A549 (cell line): ENCODE results near the gene PKIG. TPM values are rescaled to one million over a fixed set of nuclear protein-coding genes. Genes with fewer than 3 reads are reported as not detected.
A peak's percentile ranks its signal among the peaks of the same experiment; 100 is the strongest.

ENCODE experiments used
- ATAC-seq, 2 experiments: fragments of 200-7000 bp in 1 of 2; fragments of >200 bp in 1 of 2; cut with Nextera tagmentation in 1 of 2; cut with Tn5 transposase in 1 of 2; 3 replicates each; pipeline versions ENCODE4 v1.8.0 to v1.9.1; 2018 to 2020; ENCODE audit warnings: mild to moderate bottlenecking in 1 of 2, moderate library complexity in 1 of 2
- CTCF ChIA-PET: fragments of 300-600 bp; sonication (Branson Sonifier 250); formaldehyde crosslinking; extraction: SDS; loops from one replicate; lab custom pipeline; 2021; ENCODE audit warnings: antibody characterized with exemption, inconsistent platforms; lab: Yijun Ruan, JAX
- POLR2A ChIA-PET: fragments of 350-600 bp; formaldehyde crosslinking; extraction: SDS; loops from one replicate; lab custom pipeline; 2021; ENCODE audit warnings: antibody characterized with exemption, inconsistent platforms; lab: Yijun Ruan, JAX
- DNase-seq, 2 experiments: peaks; one replicate each; pipeline versions ENCODE4 v3.0.0 to v3.0.0-alpha.2; 2011 to 2016; ENCODE audit warnings: low read depth in 1 of 2, low spot score in 1 of 2
- FAIRE-seq: peaks from 2 replicates; lab custom pipeline; 2011; peaks lifted over from hg19 to GRCh38; lab: Jason Lieb, UNC
- H3K27ac ChIP-seq, 2 experiments: fragments of >200 bp; sonication (Bioruptor Twin); formaldehyde crosslinking; 3 replicates each; pipeline ENCODE4 v1.5.1; 2016 to 2017
- H3K4me1 ChIP-seq: fragments of >200 bp; sonication (Bioruptor Twin); formaldehyde crosslinking; 3 replicates; pipeline ENCODE4 v1.6.1; 2016
- H3K4me2 ChIP-seq: fragments of >200 bp; sonication (Bioruptor Twin); formaldehyde crosslinking; 3 replicates; pipeline ENCODE4 v1.6.1; 2016
- H3K4me3 ChIP-seq: fragments of >200 bp; sonication (Bioruptor Twin); formaldehyde crosslinking; 3 replicates; pipeline ENCODE4 v1.5.1; 2016
- H3K9me3 ChIP-seq: fragments of >200 bp; sonication (Bioruptor Twin); formaldehyde crosslinking; 3 replicates; pipeline ENCODE4 v1.6.1; 2016
- CBX8 ChIP-seq: fragments of 200-600 bp; sonication (generic); IDR thresholded peaks from 2 replicates; pipeline ENCODE4 v1.6.1; 2016
- EHF ChIP-seq: fragments of 250-450 bp; sonication (Bioruptor Pico); IDR thresholded peaks from 2 replicates; pipeline ENCODE4 v1.5.0; 2020; ENCODE audit warnings: mild to moderate bottlenecking
- HDAC2 ChIP-seq: fragments of 200-600 bp; sonication (generic); IDR thresholded peaks from 2 replicates; pipeline ENCODE4 v1.6.1; 2016
- HEYL ChIP-seq: fragments of 250-450 bp; sonication (Bioruptor Pico); IDR thresholded peaks from 2 replicates; pipeline ENCODE4 v1.8.0; 2021; ENCODE audit warnings: mild to moderate bottlenecking, moderate library complexity
- HOXB5 ChIP-seq: fragments of 250-450 bp; sonication (Bioruptor Pico); IDR thresholded peaks from 2 replicates; pipeline ENCODE4 v1.5.0; 2020; ENCODE audit warnings: mild to moderate bottlenecking, moderate library complexity
- JUNB ChIP-seq: fragments of >200 bp; sonication (Bioruptor Twin); formaldehyde crosslinking; IDR thresholded peaks from 2 replicates; pipeline ENCODE4 v1.6.1; 2016
- KDM1A ChIP-seq: fragments of 200-600 bp; sonication (generic); IDR thresholded peaks from 2 replicates; pipeline ENCODE4 v1.6.1; 2016; ENCODE audit warnings: low read depth, mild to moderate bottlenecking
- MYC ChIP-seq: IDR thresholded peaks from 2 replicates; pipeline ENCODE4 v1.6.1; 2012; ENCODE audit warnings: mild to moderate bottlenecking, inconsistent platforms, low read length, improper control_type of control experiment, borderline replicate concordance
- NFE2L2 ChIP-seq: fragments of 150-350 bp; conservative IDR thresholded peaks from 2 replicates; pipeline ENCODE4 v1.6.1; 2014; ENCODE audit warnings: low read length
- NPAS2 ChIP-seq: fragments of 250-450 bp; sonication (Bioruptor Pico); IDR thresholded peaks from 2 replicates; pipeline ENCODE4 v1.8.0; 2022; ENCODE audit warnings: mild to moderate bottlenecking, moderate library complexity, borderline replicate concordance
- RAD21 ChIP-seq, 2 experiments: fragments of >200 bp in 1 of 2; sonication (Bioruptor Twin) in 1 of 2; formaldehyde crosslinking in 1 of 2; IDR thresholded peaks in 1 of 2; conservative IDR thresholded peaks in 1 of 2; 2 replicates in 1 of 2; 3 replicates in 1 of 2; pipeline ENCODE4 v1.6.1; 2012 to 2018; ENCODE audit warnings: inconsistent platforms in 1 of 2
- RNF2 ChIP-seq: fragments of 200-600 bp; sonication (generic); IDR thresholded peaks from 2 replicates; pipeline ENCODE4 v1.6.1; 2016; ENCODE audit warnings: low read depth, mild to moderate bottlenecking, antibody characterized with exemption, moderate library complexity, borderline replicate concordance
- SMC3 ChIP-seq: fragments of >200 bp; sonication (Bioruptor Twin); formaldehyde crosslinking; IDR thresholded peaks from 3 replicates; pipeline ENCODE4 v1.6.1; 2018; ENCODE audit warnings: inconsistent platforms
- SREBF2 ChIP-seq: fragments of 450-650 bp; IDR thresholded peaks from 2 replicates; pipeline ENCODE4 v1.6.1; 2014; ENCODE audit warnings: mild to moderate bottlenecking, moderate library complexity
- WGBS: methylation state at CpG from one replicate; pipeline ENCODE4 v1.1.6; 2017; ENCODE audit errors: missing lambda C conversion rate; 5-methylcytosine and 5-hydroxymethylcytosine counted together
- polyA plus RNA-seq, 4 experiments: library from polyadenylated mRNA; depleted of rRNA in 3 of 4; stranded (reverse); fragments of >200 nt; fragmentation: RNase III in 1 of 4; extraction: RNeasy Plus Mini Kit Qiagen cat#74134 plus additional on column Dnase treatment in 1 of 4; gene quantifications; 2 replicates in 3 of 4; 3 replicates in 1 of 4; pipeline ENCODE4 v1.2.3, GENCODE V29; 2011 to 2017
- TF ChIP-seq, protein P1 (sequence below): fragments of >200 bp; sonication (Bioruptor Twin); formaldehyde crosslinking; IDR thresholded peaks from 3 replicates; pipeline ENCODE4 v1.5.1; 2016
- TF ChIP-seq, protein P2 (sequence below): fragments of 200-600 bp; sonication (generic); IDR thresholded peaks from 2 replicates; pipeline ENCODE4 v1.6.1; 2016; ENCODE audit warnings: antibody characterized with exemption, mild to moderate bottlenecking, moderate library complexity

The PKIG gene
- polyA plus RNA-seq, 2 of the 4 experiments (the other 2 are of a cell fraction) = 24.0 to 31.1 TPM

DNA sequence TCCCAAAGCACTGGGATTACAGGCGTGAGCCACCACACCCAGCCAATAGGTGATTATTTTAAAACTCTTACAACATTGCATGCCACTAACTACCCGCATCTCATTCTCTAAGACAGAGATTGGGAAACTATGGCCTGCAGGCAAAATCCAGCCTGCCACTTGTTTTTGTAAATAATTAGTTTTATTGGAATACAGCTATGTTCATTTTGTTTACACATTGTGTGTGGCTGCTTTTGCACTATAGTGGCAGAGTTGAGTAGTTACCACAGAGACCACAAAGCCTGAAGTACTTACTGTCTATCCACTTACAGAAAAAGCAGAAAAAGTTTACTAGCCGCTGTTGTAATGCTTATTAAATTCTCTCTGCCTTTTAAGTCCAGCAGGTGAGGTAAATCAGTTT lies 16.4 kb upstream of the PKIG start:
- ChIA-PET CTCF (interaction anchor here (1.8 kb wide), 1 partner anchor 11 kb away, joined by 6 read pairs; no protein-coding TSS in a partner anchor), POLR2A (no interaction called here)
- 90% methylated on average over 3 of the region's 3 CpGs for WGBS
- ATAC-seq (no peak), DNase-seq (no peak), FAIRE-seq (no peak)
- no peak for TF ChIP-seq CBX8
- no peaks in the 10 kb centered on the region for H3K4me1 ChIP-seq
- no peaks in the 10 kb centered on the region for H3K9me3 ChIP-seq
- H3K4me3 ChIP-seq = no peak overlapping the region
- H3K27ac ChIP-seq = no peak overlapping the region
- no peak overlapping the region for H3K4me2 ChIP-seq

DNA sequence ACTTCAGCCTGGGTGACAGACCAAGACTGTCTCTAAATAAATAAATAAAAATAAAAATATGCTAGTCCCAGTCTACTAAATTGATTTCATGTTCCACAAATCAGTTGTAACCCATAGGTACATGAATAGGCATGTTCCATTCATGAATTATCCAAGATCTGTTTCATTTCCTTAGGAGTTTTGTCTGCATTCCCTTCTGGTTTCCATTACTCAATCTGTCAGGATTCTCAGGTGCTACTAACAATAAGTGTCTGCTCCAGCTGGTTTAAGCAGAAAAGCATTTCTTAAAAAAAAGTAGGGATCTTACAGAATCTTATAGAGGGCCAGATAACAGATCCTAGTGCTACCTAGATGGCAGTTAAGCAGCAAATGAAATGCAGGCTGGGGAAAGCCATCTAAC lies 15.6 kb upstream of the PKIG start:
- ATAC-seq = no peak
- no peaks in the 10 kb centered on the region for H3K4me1 ChIP-seq
- CTCF ChIA-PET = interaction anchor here (1.1 to 1.8 kb wide), 2 partner anchors 11 to 44 kb away, joined by 4 to 6 read pairs; no protein-coding TSS in a partner anchor
- H3K27ac ChIP-seq = no peak overlapping the region
- H3K4me3 ChIP-seq = no peak overlapping the region
- no peak for TF ChIP-seq RAD21 (conservative IDR thresholded peaks at IDR 0.05 in 1 of 2, IDR thresholded peaks at IDR 0.05 in 1 of 2)
- no peak for TF ChIP-seq HEYL (CRISPR knock-in tag)
- TF ChIP-seq CBX8 = no peak
- TF ChIP-seq, protein P1, sequence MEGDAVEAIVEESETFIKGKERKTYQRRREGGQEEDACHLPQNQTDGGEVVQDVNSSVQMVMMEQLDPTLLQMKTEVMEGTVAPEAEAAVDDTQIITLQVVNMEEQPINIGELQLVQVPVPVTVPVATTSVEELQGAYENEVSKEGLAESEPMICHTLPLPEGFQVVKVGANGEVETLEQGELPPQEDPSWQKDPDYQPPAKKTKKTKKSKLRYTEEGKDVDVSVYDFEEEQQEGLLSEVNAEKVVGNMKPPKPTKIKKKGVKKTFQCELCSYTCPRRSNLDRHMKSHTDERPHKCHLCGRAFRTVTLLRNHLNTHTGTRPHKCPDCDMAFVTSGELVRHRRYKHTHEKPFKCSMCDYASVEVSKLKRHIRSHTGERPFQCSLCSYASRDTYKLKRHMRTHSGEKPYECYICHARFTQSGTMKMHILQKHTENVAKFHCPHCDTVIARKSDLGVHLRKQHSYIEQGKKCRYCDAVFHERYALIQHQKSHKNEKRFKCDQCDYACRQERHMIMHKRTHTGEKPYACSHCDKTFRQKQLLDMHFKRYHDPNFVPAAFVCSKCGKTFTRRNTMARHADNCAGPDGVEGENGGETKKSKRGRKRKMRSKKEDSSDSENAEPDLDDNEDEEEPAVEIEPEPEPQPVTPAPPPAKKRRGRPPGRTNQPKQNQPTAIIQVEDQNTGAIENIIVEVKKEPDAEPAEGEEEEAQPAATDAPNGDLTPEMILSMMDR = no peak
- no peak for TF ChIP-seq EHF (CRISPR knock-in tag)
- TF ChIP-seq JUNB = no peak
- no peak for TF ChIP-seq SREBF2
- no peak for TF ChIP-seq NFE2L2
- no peak for TF ChIP-seq NPAS2 (CRISPR knock-in tag)
- no peak for TF ChIP-seq SMC3
- no peak for TF ChIP-seq RNF2
- no peak for TF ChIP-seq HOXB5
- no peak for TF ChIP-seq MYC
- H3K4me2 ChIP-seq = no peak overlapping the region
- POLR2A ChIA-PET = interaction anchor here (0.6 kb wide), 1 partner anchor 41 kb away, joined by 3 read pairs; no protein-coding TSS in a partner anchor
- no peak for FAIRE-seq
- no peak for DNase-seq
- no peaks in the 10 kb centered on the region for H3K9me3 ChIP-seq

DNA sequence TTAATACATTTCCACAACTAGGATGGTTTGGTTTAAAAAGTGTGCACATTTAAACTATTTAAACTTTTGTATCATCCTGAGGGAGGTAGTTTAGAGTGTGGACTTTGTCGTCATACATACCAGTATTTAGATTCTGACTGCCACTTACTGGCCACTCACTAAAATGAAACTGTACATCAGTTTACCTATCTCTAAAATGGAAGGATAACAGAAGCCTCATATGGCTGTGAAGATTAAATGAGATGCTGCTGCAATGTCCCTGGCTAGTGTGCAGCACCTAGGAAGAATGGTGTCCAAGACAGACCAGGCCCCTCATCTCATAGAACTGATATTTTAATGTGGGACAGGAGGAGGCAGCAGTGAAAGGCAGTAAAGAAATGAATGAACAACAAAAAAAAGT lies 12.0 kb upstream of the PKIG start:
- no peak for FAIRE-seq
- ChIA-PET CTCF (no interaction called here), POLR2A (no interaction called here)
- ATAC-seq = no peak
- TF ChIP-seq, protein P2, sequence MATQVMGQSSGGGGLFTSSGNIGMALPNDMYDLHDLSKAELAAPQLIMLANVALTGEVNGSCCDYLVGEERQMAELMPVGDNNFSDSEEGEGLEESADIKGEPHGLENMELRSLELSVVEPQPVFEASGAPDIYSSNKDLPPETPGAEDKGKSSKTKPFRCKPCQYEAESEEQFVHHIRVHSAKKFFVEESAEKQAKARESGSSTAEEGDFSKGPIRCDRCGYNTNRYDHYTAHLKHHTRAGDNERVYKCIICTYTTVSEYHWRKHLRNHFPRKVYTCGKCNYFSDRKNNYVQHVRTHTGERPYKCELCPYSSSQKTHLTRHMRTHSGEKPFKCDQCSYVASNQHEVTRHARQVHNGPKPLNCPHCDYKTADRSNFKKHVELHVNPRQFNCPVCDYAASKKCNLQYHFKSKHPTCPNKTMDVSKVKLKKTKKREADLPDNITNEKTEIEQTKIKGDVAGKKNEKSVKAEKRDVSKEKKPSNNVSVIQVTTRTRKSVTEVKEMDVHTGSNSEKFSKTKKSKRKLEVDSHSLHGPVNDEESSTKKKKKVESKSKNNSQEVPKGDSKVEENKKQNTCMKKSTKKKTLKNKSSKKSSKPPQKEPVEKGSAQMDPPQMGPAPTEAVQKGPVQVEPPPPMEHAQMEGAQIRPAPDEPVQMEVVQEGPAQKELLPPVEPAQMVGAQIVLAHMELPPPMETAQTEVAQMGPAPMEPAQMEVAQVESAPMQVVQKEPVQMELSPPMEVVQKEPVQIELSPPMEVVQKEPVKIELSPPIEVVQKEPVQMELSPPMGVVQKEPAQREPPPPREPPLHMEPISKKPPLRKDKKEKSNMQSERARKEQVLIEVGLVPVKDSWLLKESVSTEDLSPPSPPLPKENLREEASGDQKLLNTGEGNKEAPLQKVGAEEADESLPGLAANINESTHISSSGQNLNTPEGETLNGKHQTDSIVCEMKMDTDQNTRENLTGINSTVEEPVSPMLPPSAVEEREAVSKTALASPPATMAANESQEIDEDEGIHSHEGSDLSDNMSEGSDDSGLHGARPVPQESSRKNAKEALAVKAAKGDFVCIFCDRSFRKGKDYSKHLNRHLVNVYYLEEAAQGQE = no peak
- TF ChIP-seq KDM1A (peak; percentile 55; the same call in 1 of the 2 replicates), HDAC2 (peak; percentile 63; the same call in 1 of the 2 replicates)
- Histone ChIP-seq H3K4me2 (no peak overlapping the region), H3K4me1 (peaks cover 20% of the 10 kb centered on the region), H3K27ac (no peak overlapping the region), H3K4me3 (no peak overlapping the region), H3K9me3 (no peaks in the 10 kb centered on the region)
- no peak for DNase-seq
- WGBS = 86% methylated on average over 1 of the region's 1 CpG
